Measurements from ENCODE around the gene PWWP2B. TPM values are rescaled to one million over a fixed set of nuclear protein-coding genes. Genes with fewer than 3 reads are reported as not detected.

PWWP2B gene
- total and polyA plus RNA-seq, 2 of the 8 experiments (the other 6 are each of a cell fraction or from before 2014, with no cell fraction given), result 5.3 to 10.8 TPM

DNA sequence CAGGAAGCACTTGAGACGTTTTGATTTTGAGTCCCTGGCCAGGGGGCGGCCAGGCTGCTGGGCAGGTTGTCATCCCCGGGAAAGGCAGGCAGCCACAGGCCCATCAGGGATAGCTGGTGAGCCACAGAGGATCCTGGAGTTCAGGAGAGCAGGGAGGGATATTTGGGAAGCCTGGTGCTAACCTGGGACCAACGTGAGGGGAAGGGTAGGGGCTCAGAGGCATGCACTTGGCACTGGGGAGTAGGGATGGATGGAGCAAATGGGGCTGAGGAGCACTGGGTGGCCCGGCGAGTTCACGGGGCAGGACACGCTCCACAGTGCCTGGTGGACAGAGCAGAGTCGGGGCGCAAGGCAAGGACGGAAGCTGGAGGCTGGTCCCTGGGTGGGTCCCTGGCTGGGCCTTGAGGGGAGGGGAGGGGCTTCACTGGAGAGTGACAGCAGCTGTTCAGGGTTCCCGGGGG is 34.8 kb upstream of the PWWP2B start:
- WGBS, 2 experiments (ENCODE audit: extremely low coverage in 1 of 2, insufficient coverage in 1 of 2, insufficient read length in 1 of 2, insufficient replicate concordance in 2 of 2, low coverage in 1 of 2, low lambda C conversion rate in 2 of 2, missing lambda C conversion rate in 1 of 2), result 96% methylated on average over 11 of the region's 12 CpGs; no CpG with 5 or more reads in 1 of the 2 experiments
- POLR2A ChIA-PET (ENCODE audit: partially characterized antibody), result interaction anchor here (0.6 to 1.8 kb wide), 3 partner anchors 9 to 248 kb away, joined by 3 to 5 read pairs (median 3); no protein-coding TSS in a partner anchor
- TF ChIP-seq, protein P1, sequence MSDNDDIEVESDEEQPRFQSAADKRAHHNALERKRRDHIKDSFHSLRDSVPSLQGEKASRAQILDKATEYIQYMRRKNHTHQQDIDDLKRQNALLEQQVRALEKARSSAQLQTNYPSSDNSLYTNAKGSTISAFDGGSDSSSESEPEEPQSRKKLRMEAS (IDR thresholded peaks at IDR 0.05), result no peak
- TF ChIP-seq NRF1 (IDR thresholded peaks at IDR 0.05; ENCODE audit: low read depth, low read length), result no peak
- no peak for TF ChIP-seq EZH2 (IDR thresholded peaks at IDR 0.05; ENCODE audit: low read depth, low read length, severe bottlenecking)
- TF ChIP-seq SRF (IDR thresholded peaks at IDR 0.05; ENCODE audit: low read depth, low read length), result no peak
- no peak for TF ChIP-seq BRCA1 (IDR thresholded peaks at IDR 0.05; ENCODE audit: low read depth, low read length)
- TF ChIP-seq BACH1 (IDR thresholded peaks at IDR 0.05; ENCODE audit: low read length), result no peak
- TF ChIP-seq HDAC6 (IDR thresholded peaks at IDR 0.05; ENCODE audit: low read depth, low read length), result no peak
- TF ChIP-seq SP2 (IDR thresholded peaks at IDR 0.05; ENCODE audit: low read length), result no peak
- TF ChIP-seq BCL11A (IDR thresholded peaks at IDR 0.05; ENCODE audit: low read depth in 2 of 2, low read length in 2 of 2), result no peak
- TF ChIP-seq TEAD4 (IDR thresholded peaks at IDR 0.05; ENCODE audit: low read depth, low read length), result no peak
- TF ChIP-seq JUN (IDR thresholded peaks at IDR 0.05; ENCODE audit: low read depth, low read length), result no peak
- TF ChIP-seq KDM1A (IDR thresholded peaks at IDR 0.05; ENCODE audit: borderline replicate concordance, low read length), result no peak
- no peak for TF ChIP-seq POLR2A (IDR thresholded peaks at IDR 0.05; ENCODE audit: control extremely low read depth in 1 of 2, low read depth in 2 of 2, low read length in 2 of 2)
- no peak for TF ChIP-seq SUZ12 (IDR thresholded peaks at IDR 0.05; ENCODE audit: low read length)
- TF ChIP-seq CEBPB (IDR thresholded peaks at IDR 0.05; ENCODE audit: low read depth, low read length), result no peak

More for the DNA sequence above, 34.8 kb upstream of the PWWP2B start:
- peaks cover 0 to 5% of the 10 kb centered on the region in 2 experiments for H4K20me1 ChIP-seq (replicated peaks in 1 of 2; ENCODE audit: control insufficient read depth in 1 of 2, insufficient read depth in 2 of 2, low read length in 2 of 2)
- no peak overlapping the region for H4K5ac ChIP-seq (ENCODE audit: insufficient read length, low read depth, low read length)
- FAIRE-seq (no peak), DNase-seq (ENCODE audit: low read depth in 1 of 2, low spot score in 2 of 2) (no peak)
- no peak overlapping the region for H2BK15ac ChIP-seq (ENCODE audit: low read length)
- H3K36me3 ChIP-seq (ENCODE audit: control insufficient read depth in 2 of 4, insufficient read depth in 4 of 4, low read length in 3 of 4), result no peaks in the 10 kb centered on the region; a peak in 1 of 8 replicates
- no peak overlapping the region for H4K91ac ChIP-seq (replicated peaks; ENCODE audit: insufficient read length, low read length)
- no peak overlapping the region for H2BK5ac ChIP-seq (ENCODE audit: low read depth, low read length)
- no peak overlapping the region for H2BK20ac ChIP-seq (ENCODE audit: low read length)
- H3K56ac ChIP-seq (replicated peaks; ENCODE audit: insufficient read length, low read depth, low read length), result no peak overlapping the region
- H4K8ac ChIP-seq (ENCODE audit: extremely low read depth, insufficient read depth, low read length), result peak overlapping the region; percentile 71; the same call in 1 of the 2 replicates
- no peak overlapping the region for H3K14ac ChIP-seq (ENCODE audit: insufficient read length)
- CTCF ChIA-PET (ENCODE audit: partially characterized antibody), result interaction anchor here (0.6 to 4.8 kb wide), 17 partner anchors 7 to 294 kb away, joined by 3 to 54 read pairs (median 6); no protein-coding TSS in a partner anchor
- no peak overlapping the region for H3K4me3 ChIP-seq (ENCODE audit: extremely low read depth in 1 of 4, insufficient read depth in 2 of 4, low read depth in 3 of 4, low read length in 4 of 4)
- no peak overlapping the region for H3K4me2 ChIP-seq (ENCODE audit: insufficient read depth in 1 of 2, low read depth in 2 of 2, low read length in 2 of 2)
- H3K79me2 ChIP-seq (ENCODE audit: control insufficient read depth in 1 of 2, insufficient read depth in 2 of 2, low read length in 2 of 2), result no peaks in the 10 kb centered on the region
- H3K9ac ChIP-seq (replicated peaks in 1 of 4; ENCODE audit: extremely low read depth in 1 of 4, low read depth in 3 of 4, low read length in 3 of 4), result no peak overlapping the region
- H2AFZ ChIP-seq (ENCODE audit: low read length), result no peak overlapping the region
- H3K23ac ChIP-seq (ENCODE audit: insufficient read length), result no peak overlapping the region
- no peak overlapping the region for H3K27ac ChIP-seq (ENCODE audit: low read depth, low read length)
- H3K4ac ChIP-seq (replicated peaks; ENCODE audit: insufficient read length, low read depth, low read length), result no peak overlapping the region
- no peak overlapping the region for H3K18ac ChIP-seq (ENCODE audit: extremely low read depth, low read length)
- H3K27me3 ChIP-seq (replicated peaks in 1 of 4; ENCODE audit: control insufficient read depth in 3 of 4, extremely low read depth in 1 of 4, insufficient read depth in 3 of 4, low read length in 3 of 4), result peaks cover 0 to 2% (median 0%) of the 10 kb centered on the region in 4 experiments; a peak in 1 of 7 replicates
- H2AK5ac ChIP-seq (ENCODE audit: low read depth, low read length), result no peak overlapping the region
- H2BK12ac ChIP-seq (ENCODE audit: low read depth, low read length), result no peak overlapping the region
- no peaks in the 10 kb centered on the region for H3K4me1 ChIP-seq (replicated peaks in 1 of 4; ENCODE audit: control insufficient read depth in 3 of 4, insufficient read depth in 4 of 4, low read length in 3 of 4)
- H3K23me2 ChIP-seq (ENCODE audit: low read depth, low read length), result peaks cover 7% of the 10 kb centered on the region; the same call in 1 of the 2 replicates
- no peak overlapping the region for H2BK120ac ChIP-seq (replicated peaks; ENCODE audit: low read depth, low read length)
- no peaks in the 10 kb centered on the region for H3K79me1 ChIP-seq (ENCODE audit: low read depth, low read length)
- no peaks in the 10 kb centered on the region; a peak in 1 of 4 replicates for H3K9me3 ChIP-seq (ENCODE audit: insufficient read depth in 2 of 2, low read depth in 1 of 2, low read length in 1 of 2)

Data from H1 (cell line).